ENCODE data around the gene REX1BD. TPM values are rescaled to one million over a fixed set of nuclear protein-coding genes. Genes with fewer than 3 reads are reported as not detected.

The REX1BD gene
- total and polyA plus RNA-seq, 2 of the 8 experiments (the other 6 are each of a cell fraction or from before 2014, with no cell fraction given): 56.8 to 62.7 TPM

GRCh38 chr19:18604820-18605159, 16.2 kb downstream of the REX1BD start:
- Histone ChIP-seq H3K23ac (ENCODE audit: insufficient read length) (no peak overlapping the region), H4K5ac (ENCODE audit: insufficient read length, low read depth, low read length) (no peak overlapping the region), H3K4me2 (ENCODE audit: insufficient read depth in 1 of 2, low read depth in 2 of 2, low read length in 2 of 2) (peak overlapping the region in 1 of 2 experiments; percentile 63; a peak in 3 of 4 replicates), H3K4me1 (replicated peaks in 1 of 4; ENCODE audit: control insufficient read depth in 3 of 4, insufficient read depth in 4 of 4, low read length in 3 of 4) (peaks cover 20 to 34% (median 25%) of the 10 kb centered on the region in 4 experiments), H3K18ac (ENCODE audit: extremely low read depth, low read length) (no peak overlapping the region), H3K23me2 (ENCODE audit: low read depth, low read length) (peaks cover 6% of the 10 kb centered on the region; the same call in 1 of the 2 replicates), H2AK5ac (ENCODE audit: low read depth, low read length) (no peak overlapping the region), H2BK120ac (replicated peaks; ENCODE audit: low read depth, low read length) (no peak overlapping the region), H3K9me3 (ENCODE audit: insufficient read depth in 2 of 2, low read depth in 1 of 2, low read length in 1 of 2) (no peaks in the 10 kb centered on the region), H3K27me3 (replicated peaks in 1 of 4; ENCODE audit: control insufficient read depth in 3 of 4, extremely low read depth in 1 of 4, insufficient read depth in 3 of 4, low read length in 3 of 4) (peaks cover 65 to 82% (median 80%) of the 10 kb centered on the region in 4 experiments), H3K9ac (replicated peaks in 1 of 4; ENCODE audit: extremely low read depth in 1 of 4, low read depth in 3 of 4, low read length in 3 of 4) (no peak overlapping the region), H3K56ac (replicated peaks; ENCODE audit: insufficient read length, low read depth, low read length) (no peak overlapping the region), H2BK5ac (ENCODE audit: low read depth, low read length) (no peak overlapping the region), H3K79me1 (ENCODE audit: low read depth, low read length) (no peaks in the 10 kb centered on the region), H3K14ac (ENCODE audit: insufficient read length) (no peak overlapping the region), H4K20me1 (replicated peaks in 1 of 2; ENCODE audit: control insufficient read depth in 1 of 2, insufficient read depth in 2 of 2, low read length in 2 of 2) (peaks cover 0 to 11% of the 10 kb centered on the region in 2 experiments), H4K91ac (replicated peaks; ENCODE audit: insufficient read length, low read length) (no peak overlapping the region), H3K79me2 (ENCODE audit: control insufficient read depth in 1 of 2, insufficient read depth in 2 of 2, low read length in 2 of 2) (no peaks in the 10 kb centered on the region), H2BK20ac (ENCODE audit: low read length) (no peak overlapping the region), H3K27ac (ENCODE audit: low read depth, low read length) (no peak overlapping the region), H3K36me3 (ENCODE audit: control insufficient read depth in 2 of 4, insufficient read depth in 4 of 4, low read length in 3 of 4) (peaks cover 0 to 14% (median 0%) of the 10 kb centered on the region in 4 experiments; a peak in 1 of 8 replicates), H3K4ac (replicated peaks; ENCODE audit: insufficient read length, low read depth, low read length) (peak overlapping the region; percentile 38), H3K4me3 (ENCODE audit: extremely low read depth in 1 of 4, insufficient read depth in 2 of 4, low read depth in 3 of 4, low read length in 4 of 4) (peak overlapping the region in 1 of 4 experiments; percentile 53; a peak in 2 of 8 replicates), H2AFZ (ENCODE audit: low read length) (no peak overlapping the region), H2BK12ac (ENCODE audit: low read depth, low read length) (no peak overlapping the region), H4K8ac (ENCODE audit: extremely low read depth, insufficient read depth, low read length) (no peak overlapping the region), H2BK15ac (ENCODE audit: low read length) (no peak overlapping the region)
- 12% methylated on average over 9 of the region's 10 CpGs; no CpG with 5 or more reads in 1 of the 2 experiments for WGBS, 2 experiments (ENCODE audit: extremely low coverage in 1 of 2, insufficient coverage in 1 of 2, insufficient read length in 1 of 2, insufficient replicate concordance in 2 of 2, low coverage in 1 of 2, low lambda C conversion rate in 2 of 2, missing lambda C conversion rate in 1 of 2)
- DNase-seq (ENCODE audit: low read depth in 1 of 2, low spot score in 2 of 2) (no peak), FAIRE-seq (no peak)
- ChIA-PET CTCF (ENCODE audit: partially characterized antibody) (interaction anchor here (0.8 to 3.5 kb wide), 6 partner anchors 8 to 242 kb away, joined by 3 to 31 read pairs (median 4); partner anchors contain the start of genes REX1BD and TMEM59L), POLR2A (ENCODE audit: partially characterized antibody) (interaction anchor here (0.6 to 3.3 kb wide), 5 partner anchors 11 to 217 kb away, joined by 3 to 23 read pairs (median 4); partner anchors contain the start of gene REX1BD)
- TF ChIP-seq ASH2L (IDR thresholded peaks at IDR 0.05; ENCODE audit: low read length): no peak
- TF ChIP-seq CTCF (IDR thresholded peaks at IDR 0.05; ENCODE audit: control extremely low read depth in 1 of 3, insufficient read depth in 1 of 3, low read depth in 1 of 3, low read length in 3 of 3): no peak
- TF ChIP-seq TAF7 (optimal IDR thresholded peaks at IDR 0.05; ENCODE audit: borderline replicate concordance, low read depth, low read length): no peak
- TF ChIP-seq EP300 (IDR thresholded peaks at IDR 0.05; ENCODE audit: borderline replicate concordance in 1 of 2, low read depth in 2 of 2, low read length in 2 of 2): no peak
- no peak for TF ChIP-seq POLR2A (IDR thresholded peaks at IDR 0.05; ENCODE audit: control extremely low read depth in 1 of 2, low read depth in 2 of 2, low read length in 2 of 2)
- no peak for TF ChIP-seq JUND (IDR thresholded peaks at IDR 0.05; ENCODE audit: low read length)
- no peak for TF ChIP-seq USF2 (IDR thresholded peaks at IDR 0.05; ENCODE audit: low read length)
- no peak for TF ChIP-seq PHF8 (conservative IDR thresholded peaks at IDR 0.05; ENCODE audit: low read depth, low read length)
- no peak for TF ChIP-seq KDM5A (IDR thresholded peaks at IDR 0.05; ENCODE audit: low read length)
- TF ChIP-seq HDAC6 (IDR thresholded peaks at IDR 0.05; ENCODE audit: low read depth, low read length): no peak
